HTR-8/SVneo (cell line): ENCODE measurements around the gene S100A3.
A peak's percentile ranks its signal among the peaks of the same experiment; 100 is the strongest.

ENCODE experiments used
- DNase-seq: peaks from one replicate; pipeline ENCODE4 v3.0.0; 2011; ENCODE audit warnings: low spot score, mixed read lengths; ENCODE audit not compliant: insufficient read length
- FAIRE-seq: peaks from 2 replicates; lab custom pipeline; 2011; peaks lifted over from hg19 to GRCh38; lab: Jason Lieb, UNC

The S100A3 gene

GRCh38 chr1:153550827-153551500 lies 1.9 kb upstream of the S100A3 start:
- DNase-seq: no peak
- FAIRE-seq: no peak

GRCh38 chr1:153550398-153550758 lies 1.3 kb upstream of the S100A3 start:
- FAIRE-seq (no peak), DNase-seq (no peak)

- DNase-seq (no peak), FAIRE-seq (no peak)
Observed at GRCh38 chr1:153549741-153550397, 811 bp upstream of the S100A3 start.

- DNase-seq: no peak
- FAIRE-seq: no peak
Observed at GRCh38 chr1:153547560-153548551, 1.2 kb downstream of the S100A3 start.

- no peak for FAIRE-seq
Observed at GRCh38 chr1:153546796-153547559, 2.1 kb downstream of the S100A3 start.

GRCh38 chr1:153546371-153546770 lies 2.7 kb downstream of the S100A3 start:
- FAIRE-seq: no peak
- DNase-seq: no peak

More at GRCh38 chr1:153546796-153547559, 2.1 kb downstream of the S100A3 start:
- no peak for DNase-seq

GRCh38 chr1:153545067-153546055 lies 3.7 kb downstream of the S100A3 start, which contains the start of gene S100A4:
Gene S100A4, minus strand, starts transcription at chr1:153545806. Its CDS starts 1,012 bp downstream, at chr1:153544794.
- peak; percentile 86 for DNase-seq
- no peak for FAIRE-seq

GRCh38 chr1:153544453-153545066 lies 4.5 kb downstream of the S100A3 start:
- no peak for DNase-seq
- no peak for FAIRE-seq

GRCh38 chr1:153543736-153544135 lies 5.3 kb downstream of the S100A3 start:
- no peak for FAIRE-seq
- no peak for DNase-seq

- FAIRE-seq (no peak), DNase-seq (no peak)
Observed at GRCh38 chr1:153542956-153543711, 5.9 kb downstream of the S100A3 start.

GRCh38 chr1:153541641-153542590 lies 7.1 kb downstream of the S100A3 start:
- DNase-seq (no peak), FAIRE-seq (no peak)

GRCh38 chr1:153540394-153541361 lies 8.4 kb downstream of the S100A3 start, which contains the start of gene S100A5:
Gene S100A5, minus strand, starts transcription at chr1:153540934. Its CDS starts 743 bp downstream, at chr1:153540191.
- no peak for FAIRE-seq
- no peak for DNase-seq

GRCh38 chr1:153539395-153540093 lies 9.5 kb downstream of the S100A3 start:
- FAIRE-seq: no peak
- DNase-seq: no peak

GRCh38 chr1:153538315-153538821 lies 10.7 kb downstream of the S100A3 start:
- DNase-seq (no peak), FAIRE-seq (no peak)

- FAIRE-seq: no peak
Observed at GRCh38 chr1:153537376-153537730, 11.7 kb downstream of the S100A3 start.

More at GRCh38 chr1:153537376-153537730, 11.7 kb downstream of the S100A3 start:
- DNase-seq: no peak
